ENCODE data around the gene ITGA7.

GRCh38 chr12:55705782-55706402 lies 1.8 kb downstream of the ITGA7 start:
- TF ChIP-seq CTCF (IDR thresholded peaks at IDR 0.05) (no peak), POLR2AphosphoS5 (IDR thresholded peaks at IDR 0.05; ENCODE audit: insufficient read depth in 1 of 2, low read depth in 1 of 2) (no peak)
